ENCODE results near the gene PTPRK.
A peak's percentile ranks its signal among the peaks of the same experiment; 100 is the strongest.

PTPRK gene

DNA sequence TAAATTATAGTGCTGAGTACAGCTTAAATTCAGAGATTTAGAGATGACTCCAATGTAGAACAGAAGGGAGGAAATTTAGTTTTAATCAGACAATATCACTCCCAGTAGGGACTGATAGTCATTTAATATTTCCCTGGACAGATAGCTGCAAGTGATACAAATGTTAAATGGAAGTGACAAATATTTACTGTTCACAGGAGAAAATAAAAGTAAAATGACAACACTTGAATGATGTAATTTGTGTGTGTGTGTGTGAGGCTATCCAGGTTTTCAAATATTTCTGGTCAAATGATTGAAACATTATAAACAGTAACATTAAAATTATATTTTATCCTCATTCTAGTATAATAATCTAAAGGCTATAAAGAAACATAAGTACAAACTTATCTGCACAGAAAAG, 399.2 kb downstream of the PTPRK start:
- no peak for DNase-seq

DNA sequence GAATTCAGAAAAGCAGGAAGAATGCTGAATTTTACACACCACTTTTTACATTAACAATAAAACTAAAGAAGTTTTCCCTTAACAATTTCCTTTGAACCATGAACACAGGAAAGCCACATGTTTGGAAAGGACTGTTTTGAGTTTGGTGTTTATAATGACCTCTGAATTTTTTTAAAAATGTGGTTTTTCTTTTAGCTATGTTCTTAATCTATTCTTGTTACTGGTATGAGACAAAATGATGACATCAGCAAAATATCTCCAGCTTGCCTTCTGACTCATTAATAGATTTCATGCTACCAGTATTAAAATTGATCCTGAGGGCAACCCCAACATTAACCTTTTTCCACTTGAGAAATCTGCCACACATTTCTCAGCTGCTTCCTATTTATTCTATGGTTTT, 402.0 kb downstream of the PTPRK start:
- no peak for DNase-seq

DNA sequence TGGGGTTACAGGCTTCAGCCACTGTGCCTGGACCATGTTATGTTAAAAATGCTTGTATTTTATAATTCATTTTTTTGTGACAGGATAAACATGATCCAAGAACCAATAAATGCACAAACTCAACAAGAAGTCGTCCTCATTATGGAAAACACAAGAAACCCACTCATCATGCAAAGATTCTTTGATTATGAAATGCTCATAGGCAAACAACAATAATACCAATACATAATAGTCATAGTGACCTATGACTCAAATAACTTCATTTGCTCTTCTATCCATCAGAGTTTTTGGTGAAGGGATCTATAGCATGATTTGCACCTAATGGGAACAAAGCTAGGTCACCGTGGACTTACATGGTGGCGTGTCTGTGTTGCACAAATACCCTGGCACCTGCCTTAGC, 402.5 kb downstream of the PTPRK start:
- DNase-seq = no peak

DNA sequence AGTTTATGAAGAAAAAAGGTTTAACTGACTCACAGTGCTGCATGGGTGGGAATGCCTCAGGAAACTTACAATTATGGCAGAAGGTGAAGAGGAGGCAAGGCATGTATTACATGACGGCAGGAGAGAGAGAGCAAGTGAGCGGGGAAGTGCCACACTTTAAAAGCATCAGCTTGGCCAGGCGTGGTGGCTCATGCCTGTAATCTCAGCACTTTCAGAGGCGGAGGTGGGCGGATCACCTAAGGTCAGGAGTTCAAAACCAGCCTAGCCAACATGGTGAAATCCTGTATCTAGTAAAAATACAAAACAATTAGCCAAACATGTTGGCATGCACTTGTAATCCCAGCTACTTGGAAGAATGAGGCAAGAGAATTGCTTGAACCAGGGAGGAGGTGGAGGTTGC, 406.2 kb downstream of the PTPRK start:
- DNase-seq = no peak

DNA sequence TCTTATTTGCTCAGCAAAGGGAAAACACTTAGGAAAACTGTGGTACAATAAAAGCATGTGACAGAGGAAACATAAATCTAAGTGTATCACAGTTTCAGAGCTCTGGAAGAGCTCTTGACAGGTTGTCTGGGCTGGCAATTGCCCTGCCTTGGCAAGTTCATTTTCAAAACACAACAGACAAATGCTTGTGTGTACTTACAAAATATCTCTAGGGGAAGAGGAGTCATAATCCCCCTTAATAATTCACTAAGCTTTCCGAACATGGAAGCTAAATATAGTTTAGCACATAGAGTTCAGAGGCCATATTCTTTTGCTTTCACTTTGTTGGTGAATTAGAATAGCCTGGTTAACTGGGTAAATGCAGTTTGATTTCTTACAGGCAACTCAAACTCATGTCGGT, 407.9 kb downstream of the PTPRK start:
- peak; percentile 63 for DNase-seq

DNA sequence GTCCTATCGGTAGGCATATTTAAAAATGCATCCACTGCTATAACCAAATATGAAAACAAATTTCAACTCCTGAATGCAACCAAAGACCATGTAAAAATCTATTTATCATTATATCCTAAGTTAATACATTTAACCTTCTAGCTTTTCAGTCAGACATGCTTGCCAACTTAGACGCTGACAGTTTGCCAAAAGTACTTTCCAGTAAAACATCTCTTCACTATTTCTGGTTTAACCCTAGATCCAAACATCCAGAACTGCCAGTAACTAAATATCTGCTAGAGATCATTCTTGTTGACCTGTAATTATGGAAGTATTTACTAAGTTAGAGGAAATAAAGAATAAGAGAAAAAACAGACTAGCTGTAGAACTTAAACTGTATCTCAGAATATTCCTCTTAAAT, 409.3 kb downstream of the PTPRK start:
- no peak for DNase-seq

DNA sequence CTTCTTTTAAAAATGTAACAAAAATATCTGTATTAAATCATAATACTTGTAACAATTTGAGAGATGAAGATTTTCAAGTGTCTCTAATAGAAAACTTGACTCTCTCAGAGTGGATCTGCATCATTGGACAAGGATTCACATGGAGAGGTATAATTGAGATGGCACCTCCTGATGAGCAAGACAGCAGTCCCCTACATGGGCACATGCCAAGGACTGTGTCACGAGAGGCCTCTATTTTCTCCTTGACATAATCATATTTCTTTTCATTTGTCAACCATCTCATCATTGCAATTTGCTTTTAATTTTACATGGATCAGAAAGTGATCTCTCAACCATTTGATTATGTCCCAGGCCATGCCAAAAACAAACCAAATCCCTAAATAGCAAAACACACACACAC, 412.7 kb downstream of the PTPRK start:
- DNase-seq = no peak

DNA sequence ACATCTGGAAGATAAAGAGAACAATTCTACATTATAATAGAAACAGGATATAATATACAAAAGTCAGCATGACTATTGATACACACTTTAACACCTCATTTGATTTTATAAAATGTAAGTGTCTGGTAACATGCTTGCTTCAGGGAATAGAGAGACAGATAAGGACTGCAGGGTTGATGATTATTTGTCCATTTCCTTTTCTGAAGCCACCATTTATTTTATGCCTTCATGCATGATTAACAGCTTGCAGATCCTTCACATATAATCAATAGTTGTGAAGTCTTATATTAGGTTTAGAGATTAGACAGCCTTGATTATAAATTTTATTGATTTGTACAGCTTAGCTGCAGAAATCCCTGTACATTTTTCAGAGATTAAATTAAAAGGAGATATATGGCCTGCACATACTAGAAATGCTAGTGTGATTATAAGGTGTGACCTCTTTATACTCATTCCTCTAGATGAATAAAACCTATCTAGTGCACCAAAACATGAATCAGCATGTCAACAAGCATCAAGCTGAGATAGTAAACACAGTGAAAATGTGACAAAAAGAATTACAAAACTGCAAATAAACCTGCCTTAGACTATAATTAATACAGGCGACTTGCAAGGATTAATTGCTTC, 420.7 kb downstream of the PTPRK start:
- DNase-seq = no peak

DNA sequence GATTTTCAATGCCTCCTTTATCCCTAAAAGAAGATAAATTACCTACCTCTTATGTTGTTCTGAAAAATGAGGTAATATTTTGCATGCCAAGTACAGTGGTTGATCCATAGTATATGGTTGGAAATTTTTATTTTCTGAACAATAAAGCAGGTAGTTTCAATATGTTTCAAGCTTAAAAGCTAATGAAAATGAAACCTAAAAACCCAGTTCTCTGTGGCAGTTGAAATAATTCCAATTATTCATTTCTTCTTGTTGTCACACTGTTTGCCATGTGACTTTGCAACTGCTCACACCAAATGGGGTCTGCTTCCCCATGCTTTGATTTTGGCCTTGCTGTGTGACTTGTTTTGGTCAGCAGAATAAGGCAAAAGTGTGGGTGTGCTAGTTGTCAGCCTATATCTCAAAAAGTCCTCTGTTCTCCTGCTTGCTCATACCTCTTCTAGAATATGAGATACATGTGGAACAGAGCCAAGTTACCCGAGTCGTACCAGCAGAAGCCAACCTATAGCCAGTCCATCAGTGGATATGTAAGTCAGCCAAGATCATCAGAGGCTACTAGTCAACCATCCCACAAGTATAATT, 422.3 kb downstream of the PTPRK start:
- DNase-seq = no peak

DNA sequence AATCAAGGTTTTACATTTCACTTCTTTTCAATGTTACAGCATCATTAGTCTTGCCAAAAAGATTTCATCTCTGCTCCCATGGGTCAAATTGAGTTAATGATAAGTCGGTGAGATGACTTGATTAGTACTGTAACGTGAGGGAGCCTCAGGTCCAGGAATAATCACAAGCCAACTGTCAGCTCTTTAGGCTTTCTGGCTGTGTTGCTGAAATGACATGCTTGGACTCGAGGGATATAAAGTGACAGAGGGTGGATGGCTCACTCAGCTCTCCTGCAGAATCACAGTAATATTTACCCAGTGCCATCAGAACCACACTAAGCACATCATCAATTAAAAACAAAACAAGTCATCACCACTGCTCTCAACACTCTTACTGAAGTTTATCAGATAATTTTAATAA, 423.4 kb downstream of the PTPRK start:
- no peak for DNase-seq

DNA sequence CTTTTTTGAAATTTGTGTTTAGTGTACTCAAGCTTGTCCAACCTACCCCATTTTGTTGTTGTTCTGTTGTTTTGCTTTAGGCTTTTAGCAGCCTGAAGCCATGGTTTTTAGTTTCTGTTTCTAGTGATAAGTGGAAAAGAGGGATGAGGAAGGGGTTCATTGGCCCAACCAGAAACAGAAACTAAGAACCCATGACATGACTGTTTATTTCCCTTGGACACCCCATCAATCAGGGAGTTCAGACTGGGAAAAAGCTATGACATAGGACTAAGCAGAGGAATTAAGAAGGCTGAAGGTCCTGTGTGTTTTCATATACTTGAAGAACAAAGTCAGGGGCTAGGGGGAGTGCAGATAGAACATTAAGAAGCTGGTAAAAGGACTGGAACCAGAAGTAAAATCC, 425.0 kb downstream of the PTPRK start:
- DNase-seq = no peak

DNA sequence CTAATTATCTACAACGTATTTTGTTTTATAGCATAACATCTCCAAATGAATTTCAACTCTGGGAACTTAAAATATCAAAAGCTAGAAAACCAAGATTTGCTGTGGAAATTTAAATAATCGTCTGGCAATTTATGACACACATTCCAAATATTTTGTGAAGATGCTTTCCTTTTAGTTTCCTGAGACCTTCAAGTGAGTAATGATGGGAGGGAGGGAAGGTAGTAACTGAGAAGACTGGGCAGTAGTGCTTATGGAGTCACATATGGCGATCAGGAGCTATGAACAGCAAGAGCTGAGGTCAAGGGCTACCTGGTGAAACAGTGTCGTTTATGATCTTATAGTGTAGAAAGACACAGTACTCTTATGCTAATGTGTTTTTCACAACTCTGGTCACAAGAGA, 441.4 kb downstream of the PTPRK start:
- no peak for DNase-seq

DNA sequence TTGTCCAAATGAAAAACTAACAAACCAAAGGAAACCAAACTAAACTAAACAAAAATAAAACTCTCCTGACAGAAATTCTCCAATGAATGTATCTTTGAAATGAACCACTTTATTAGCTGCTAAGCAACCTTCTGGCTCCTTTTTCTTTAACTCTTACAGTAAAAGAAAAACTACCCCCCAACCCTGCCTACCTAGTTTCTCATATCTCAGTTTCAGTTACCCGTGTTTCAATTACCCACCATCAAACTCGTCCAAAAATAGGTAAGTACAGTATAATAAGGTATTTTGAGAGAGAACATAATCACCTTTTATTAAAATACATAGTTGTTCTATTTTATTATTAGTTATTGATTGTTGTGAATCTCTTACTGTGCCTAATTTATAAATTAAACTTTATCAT, 442.1 kb downstream of the PTPRK start:
- no peak for DNase-seq

DNA sequence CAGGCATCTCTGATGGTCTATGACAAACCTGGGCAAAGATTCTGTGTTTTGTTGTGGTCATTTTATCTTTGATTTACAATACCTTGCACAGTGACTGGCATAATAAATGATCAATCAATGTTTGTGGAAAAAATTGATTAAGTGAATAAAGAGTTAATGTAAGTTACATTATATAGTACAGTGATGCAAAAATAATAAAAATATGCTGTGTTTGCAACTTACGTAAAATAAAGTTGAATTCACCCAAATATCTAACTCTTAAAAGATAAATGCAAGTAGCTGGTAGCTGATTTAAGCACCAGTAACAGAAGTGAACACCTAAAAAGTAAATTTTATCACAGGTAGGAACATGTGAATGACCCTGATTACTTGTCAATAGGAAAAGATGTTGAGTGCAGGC, 443.6 kb downstream of the PTPRK start:
- no peak for DNase-seq

DNA sequence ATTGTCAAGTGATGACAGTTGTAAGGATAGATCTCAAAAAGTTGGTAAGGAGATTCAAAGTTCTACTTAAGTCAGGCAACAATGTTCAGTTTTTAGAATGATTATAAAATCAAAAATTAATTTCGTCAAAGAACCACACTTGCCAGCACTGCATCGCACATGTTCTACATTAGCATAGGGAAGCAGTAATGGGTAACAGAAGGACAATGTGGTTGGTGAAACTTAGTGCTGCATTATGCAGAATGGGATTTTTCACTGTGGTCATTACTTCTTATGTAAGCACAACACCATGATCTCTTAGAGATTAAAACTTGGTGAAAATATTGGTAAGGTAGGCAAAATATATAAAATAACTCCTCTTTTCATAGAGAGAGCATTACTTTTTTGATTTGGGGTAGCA, 445.8 kb downstream of the PTPRK start:
- no peak for DNase-seq

DNA sequence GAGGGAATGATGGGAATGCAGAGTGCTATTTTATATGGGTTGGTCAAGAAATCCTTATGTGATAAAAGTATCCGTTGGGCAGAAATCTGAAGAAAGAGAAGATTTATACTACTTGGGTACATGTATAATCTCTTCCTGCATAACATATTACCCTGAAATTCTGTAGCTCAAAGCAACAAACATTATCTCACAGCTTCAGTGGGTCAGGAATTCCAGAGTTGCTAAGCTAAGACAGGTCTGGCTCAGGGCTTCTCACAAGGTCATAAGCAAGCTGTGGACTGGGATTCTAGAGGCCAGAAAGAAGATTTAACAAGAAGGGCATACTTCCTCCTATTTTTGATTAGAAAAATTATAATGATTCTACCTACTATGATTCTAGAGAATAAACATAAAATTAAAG, 447.0 kb downstream of the PTPRK start:
- DNase-seq = no peak

DNA sequence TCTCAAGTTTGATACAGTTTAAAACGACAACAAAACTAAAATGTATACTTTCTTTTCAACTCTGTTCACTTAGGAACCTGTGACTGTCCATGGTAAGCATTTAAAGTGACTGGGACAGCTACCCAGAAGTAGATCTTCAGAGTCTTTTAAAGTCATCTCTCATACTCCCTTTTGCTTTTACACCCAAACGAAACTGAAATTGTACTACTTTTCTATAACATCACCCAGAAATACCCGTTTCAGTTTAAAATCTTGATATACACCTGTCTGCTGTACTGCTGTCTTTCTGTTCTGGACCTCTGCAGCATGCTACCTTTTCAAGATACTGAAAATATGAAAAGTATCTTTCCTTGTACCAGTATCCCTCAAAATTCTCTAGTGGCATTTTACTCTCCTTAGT, 449.2 kb downstream of the PTPRK start:
- no peak for DNase-seq

DNA sequence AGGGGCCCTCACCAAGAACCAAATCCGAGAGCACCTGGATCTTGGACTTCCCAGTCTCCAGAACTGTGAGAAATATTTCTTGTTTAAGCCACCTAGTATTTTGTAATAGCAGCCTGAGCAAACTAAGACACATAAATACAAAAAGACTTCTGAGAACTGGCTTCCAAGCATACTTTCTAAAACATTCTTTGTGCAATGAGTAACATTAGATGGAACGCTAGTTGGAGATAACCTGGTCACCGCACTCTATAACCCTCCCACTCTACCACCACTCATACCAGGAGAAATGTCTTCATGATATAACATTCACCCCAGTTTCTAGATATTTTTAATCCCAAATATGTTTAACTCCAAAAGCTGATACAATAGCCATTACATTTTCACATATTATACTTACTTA, 450.0 kb downstream of the PTPRK start:
- no peak for DNase-seq

DNA sequence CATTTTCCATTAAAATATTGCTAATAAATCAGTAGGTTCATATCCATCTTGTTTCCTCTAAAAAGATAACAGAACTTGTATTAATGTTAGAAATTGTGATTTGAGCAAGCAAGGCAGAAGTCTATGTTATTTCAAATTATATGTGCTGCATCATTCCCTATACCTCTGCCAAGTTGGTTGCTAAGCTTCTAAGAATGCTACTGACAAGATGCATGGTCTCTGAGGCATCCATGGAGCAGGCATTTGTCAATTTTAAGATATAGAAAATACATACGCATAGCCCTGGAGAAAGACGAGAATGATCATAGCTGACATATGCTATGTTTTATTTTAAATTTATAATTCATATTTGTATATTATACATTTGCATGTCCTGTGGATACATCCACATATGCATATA, 451.2 kb downstream of the PTPRK start:
- DNase-seq = no peak

DNA sequence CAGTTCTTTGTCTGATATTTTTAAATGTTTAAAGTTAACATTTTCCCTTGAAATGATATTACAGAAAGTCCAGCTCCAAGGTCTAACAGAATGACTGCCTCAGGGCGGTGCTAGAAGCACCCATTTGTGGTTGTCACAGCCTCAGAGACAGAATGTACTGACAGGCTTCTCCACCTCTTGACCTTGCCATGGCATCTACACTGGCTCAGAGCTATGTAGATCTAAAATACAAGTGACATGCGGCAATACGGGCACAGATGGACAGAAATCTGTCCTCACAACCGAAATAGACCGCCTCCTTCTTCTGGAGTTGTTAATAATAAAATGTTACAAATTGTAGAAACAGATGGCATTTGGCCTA, 452.3 kb downstream of the PTPRK start:
- DNase-seq = no peak

DNA sequence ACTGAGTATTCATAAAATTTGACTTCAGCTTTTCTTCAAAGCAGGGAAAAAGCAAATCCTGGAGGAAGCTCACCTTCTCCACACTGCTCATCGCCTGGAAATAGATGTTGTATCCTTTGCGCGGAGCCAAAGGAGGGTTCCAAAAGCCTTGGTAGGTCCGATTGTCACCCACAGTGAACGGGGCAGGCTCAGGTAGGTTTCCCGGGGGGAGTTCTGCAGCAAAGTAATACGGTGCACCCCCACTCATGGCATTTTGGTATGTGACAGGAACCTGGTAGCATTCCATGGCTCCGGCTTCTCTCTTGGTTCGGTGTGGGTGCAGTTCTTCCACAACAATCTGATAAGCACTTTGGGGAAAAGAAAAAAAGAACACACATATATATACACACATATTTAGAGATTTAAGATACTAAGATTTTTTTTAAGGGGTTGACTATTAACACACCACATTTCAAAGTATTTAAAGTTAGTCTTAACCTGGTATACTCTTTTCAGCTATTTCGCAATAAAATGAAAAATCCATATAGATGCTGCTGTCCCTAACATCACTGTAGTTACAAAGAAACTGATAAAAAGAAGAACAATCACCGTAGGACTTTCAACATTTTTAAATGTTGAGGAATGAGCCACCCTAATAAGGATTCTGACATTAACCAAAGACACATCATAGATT, 452.8 kb downstream of the PTPRK start:
- DNase-seq = no peak

DNA sequence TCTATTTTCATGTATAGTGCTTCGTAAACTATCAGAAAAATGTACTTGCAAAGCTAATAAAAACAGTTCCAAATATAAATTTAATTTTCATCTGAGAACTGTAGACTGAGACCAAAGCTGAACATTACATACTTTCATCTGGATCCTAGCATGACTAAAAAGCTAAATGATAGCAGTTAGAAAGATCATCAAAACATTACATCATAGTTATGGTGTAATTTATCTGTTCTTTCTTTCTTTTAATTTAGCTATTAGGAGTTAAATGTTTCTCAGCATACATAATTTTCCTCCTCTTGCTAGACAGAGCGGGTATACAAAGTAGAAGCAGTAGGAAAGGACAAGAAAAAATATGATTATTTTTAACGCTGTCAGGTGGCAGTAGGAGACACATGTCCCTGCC, 455.3 kb downstream of the PTPRK start:
- DNase-seq = no peak

DNA sequence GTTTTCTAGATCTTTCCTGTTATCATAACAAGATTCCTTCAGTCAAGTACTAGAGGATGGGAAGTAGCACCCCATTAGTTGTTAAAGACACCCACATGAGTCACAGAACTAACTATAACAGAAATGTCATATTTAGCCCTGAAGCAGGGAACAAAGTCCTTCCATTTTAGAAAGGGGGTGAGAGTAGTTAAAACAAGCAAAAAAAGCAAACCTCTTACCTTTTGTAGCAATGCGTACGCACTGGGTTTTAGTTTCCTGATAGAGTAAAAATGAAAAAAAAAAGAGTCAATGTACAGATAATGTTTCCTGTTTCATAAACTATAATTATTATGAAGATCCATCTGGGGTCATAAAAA, 455.9 kb downstream of the PTPRK start:
- DNase-seq = no peak

DNA sequence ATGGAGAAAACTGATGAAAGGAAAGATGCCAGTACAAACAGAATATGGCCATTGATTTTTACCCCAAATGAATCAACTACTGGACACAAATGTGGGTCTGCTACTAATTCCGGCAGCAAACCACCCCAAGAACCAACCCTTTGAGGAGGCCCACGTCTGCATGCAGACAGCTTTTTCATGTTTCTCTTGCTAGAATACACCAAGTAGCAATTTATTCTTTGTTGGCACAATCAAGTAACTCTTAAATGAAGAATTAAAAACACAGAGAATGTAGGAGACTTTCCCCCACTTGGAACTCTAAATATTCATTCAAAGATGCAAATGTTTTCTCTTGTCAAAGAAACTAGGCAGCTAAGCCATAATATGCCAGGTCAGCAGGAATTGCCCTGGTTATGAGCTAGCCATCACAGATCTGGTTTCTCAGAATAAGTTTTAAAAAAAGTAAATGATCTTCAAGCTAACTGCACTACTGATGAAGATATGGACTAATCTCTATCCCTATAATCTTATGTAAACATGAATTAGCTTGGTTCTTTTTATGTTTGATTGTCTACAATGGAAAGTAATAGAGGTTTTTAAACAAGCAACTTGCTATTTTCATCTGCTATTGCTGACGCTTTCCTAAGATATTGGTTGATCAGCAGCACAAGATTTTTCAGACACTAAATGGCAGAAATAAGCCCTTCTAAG, 456.4 kb downstream of the PTPRK start:
- DNase-seq = no peak

Measured in DMS153 (cell line).